ENCODE results near the gene PHKB. TPM values are rescaled to one million over a fixed set of nuclear protein-coding genes. Genes with fewer than 3 reads are reported as not detected.

PHKB gene
- total RNA-seq, 1 donor from 2014 or later, result 14.6 TPM

- Histone ChIP-seq H3K4me3 (no peak overlapping the region), H3K36me3 (no peaks in the 10 kb centered on the region), H3K4me1 (no peaks in the 10 kb centered on the region), H3K27me3 (no peaks in the 10 kb centered on the region), H3K27ac (no peak overlapping the region), H3K9me3 (no peaks in the 10 kb centered on the region)
- intact Hi-C loops (cut with DNase I), result no loop called here
- no peak for DNase-seq (ENCODE audit: low spot score in 2 of 2)
- no peak for TF ChIP-seq CTCF (IDR thresholded peaks at IDR 0.05)
Measured at GRCh38 chr16:47727131-47727530, 266.0 kb downstream of the PHKB start.

- no peaks in the 10 kb centered on the region for H3K4me1 ChIP-seq
Measured at GRCh38 chr16:47728205-47728604, 267.1 kb downstream of the PHKB start.

GRCh38 chr16:47729701-47730100, 268.6 kb downstream of the PHKB start:
- no peaks in the 10 kb centered on the region for H3K4me1 ChIP-seq
- no peak for DNase-seq (ENCODE audit: low spot score in 2 of 2)
- no peak for TF ChIP-seq CTCF (IDR thresholded peaks at IDR 0.05)
- no peak overlapping the region for H3K4me3 ChIP-seq
- H3K27me3 ChIP-seq, result no peaks in the 10 kb centered on the region
- intact Hi-C loops (cut with DNase I), result no loop called here
- no peak overlapping the region for H3K27ac ChIP-seq
- H3K9me3 ChIP-seq, result no peaks in the 10 kb centered on the region
- no peaks in the 10 kb centered on the region for H3K36me3 ChIP-seq

More at GRCh38 chr16:47728205-47728604, 267.1 kb downstream of the PHKB start:
- H3K4me3 ChIP-seq, result no peak overlapping the region
- H3K27me3 ChIP-seq, result no peaks in the 10 kb centered on the region
- no peaks in the 10 kb centered on the region for H3K36me3 ChIP-seq
- no peak for TF ChIP-seq CTCF (IDR thresholded peaks at IDR 0.05)
- H3K27ac ChIP-seq, result no peak overlapping the region
- intact Hi-C loops (cut with DNase I), result no loop called here
- no peaks in the 10 kb centered on the region for H3K9me3 ChIP-seq
- DNase-seq (ENCODE audit: low spot score in 2 of 2), result no peak

- DNase-seq (ENCODE audit: low spot score in 2 of 2), result no peak
- H3K27me3 ChIP-seq, result no peaks in the 10 kb centered on the region
- no peak for TF ChIP-seq CTCF (IDR thresholded peaks at IDR 0.05)
- no peaks in the 10 kb centered on the region for H3K36me3 ChIP-seq
- H3K9me3 ChIP-seq, result no peaks in the 10 kb centered on the region
- intact Hi-C loops (cut with DNase I), result no loop called here
- no peaks in the 10 kb centered on the region for H3K4me1 ChIP-seq
- no peak overlapping the region for H3K4me3 ChIP-seq
- no peak overlapping the region for H3K27ac ChIP-seq
Measured at GRCh38 chr16:47731252-47731651, 270.1 kb downstream of the PHKB start.

GRCh38 chr16:47732122-47732521, 271.0 kb downstream of the PHKB start:
- no peak overlapping the region for H3K27ac ChIP-seq
- TF ChIP-seq CTCF (IDR thresholded peaks at IDR 0.05), result no peak
- H3K27me3 ChIP-seq, result no peaks in the 10 kb centered on the region
- no peak overlapping the region for H3K4me3 ChIP-seq
- DNase-seq (ENCODE audit: low spot score in 2 of 2), result no peak
- no peaks in the 10 kb centered on the region for H3K4me1 ChIP-seq
- intact Hi-C loops (cut with DNase I), result no loop called here
- H3K36me3 ChIP-seq, result no peaks in the 10 kb centered on the region
- H3K9me3 ChIP-seq, result no peaks in the 10 kb centered on the region

GRCh38 chr16:47732523-47733111, 271.5 kb downstream of the PHKB start:
- no peak overlapping the region for H3K27ac ChIP-seq
- no peaks in the 10 kb centered on the region for H3K36me3 ChIP-seq
- H3K4me1 ChIP-seq, result no peaks in the 10 kb centered on the region
- DNase-seq (ENCODE audit: low spot score in 2 of 2), result no peak
- H3K27me3 ChIP-seq, result no peaks in the 10 kb centered on the region
- H3K9me3 ChIP-seq, result no peaks in the 10 kb centered on the region
- no peak for TF ChIP-seq CTCF (IDR thresholded peaks at IDR 0.05)
- intact Hi-C loops (cut with DNase I), result no loop called here
- H3K4me3 ChIP-seq, result no peak overlapping the region

Measured in ascending aorta (tissue), 2 donors.